ENCODE data around the gene SECISBP2.

SECISBP2 gene

GRCh38 chr9:89380437-89381307, 62.4 kb downstream of the SECISBP2 start:
- no peaks in the 10 kb centered on the region for H3K27me3 ChIP-seq (replicated peaks; ENCODE audit: control insufficient read depth, insufficient read depth, low read length, poor library complexity, severe bottlenecking)
- peaks cover 3% of the 10 kb centered on the region for H3K4me1 ChIP-seq (ENCODE audit: control insufficient read depth, insufficient read depth, low read length, poor library complexity, severe bottlenecking)
- no peak overlapping the region for H3K27ac ChIP-seq (ENCODE audit: insufficient read depth, low read length, poor library complexity, severe bottlenecking)
- no peak for DNase-seq
- no peaks in the 10 kb centered on the region for H3K9me3 ChIP-seq (ENCODE audit: control insufficient read depth, low read length)
- H3K4me3 ChIP-seq (ENCODE audit: insufficient read depth, low read depth, low read length, poor library complexity, severe bottlenecking) = no peak overlapping the region
- H3K36me3 ChIP-seq (ENCODE audit: control insufficient read depth, insufficient read depth, low read length) = peaks cover 80% of the 10 kb centered on the region

GRCh38 chr9:89381308-89381609, 63.0 kb downstream of the SECISBP2 start:
- no peak for DNase-seq
- Histone ChIP-seq H3K27me3 (replicated peaks; ENCODE audit: control insufficient read depth, insufficient read depth, low read length, poor library complexity, severe bottlenecking) (no peaks in the 10 kb centered on the region), H3K4me1 (ENCODE audit: control insufficient read depth, insufficient read depth, low read length, poor library complexity, severe bottlenecking) (no peaks in the 10 kb centered on the region), H3K27ac (ENCODE audit: insufficient read depth, low read length, poor library complexity, severe bottlenecking) (peak overlapping the region; percentile 12), H3K4me3 (ENCODE audit: insufficient read depth, low read depth, low read length, poor library complexity, severe bottlenecking) (no peak overlapping the region), H3K36me3 (ENCODE audit: control insufficient read depth, insufficient read depth, low read length) (peaks cover 85% of the 10 kb centered on the region), H3K9me3 (ENCODE audit: control insufficient read depth, low read length) (no peaks in the 10 kb centered on the region)

- H3K36me3 ChIP-seq (ENCODE audit: control insufficient read depth, insufficient read depth, low read length) = peaks cover 94% of the 10 kb centered on the region
- H3K27me3 ChIP-seq (replicated peaks; ENCODE audit: control insufficient read depth, insufficient read depth, low read length, poor library complexity, severe bottlenecking) = no peaks in the 10 kb centered on the region
- no peak overlapping the region for H3K4me3 ChIP-seq (ENCODE audit: insufficient read depth, low read depth, low read length, poor library complexity, severe bottlenecking)
- H3K9me3 ChIP-seq (ENCODE audit: control insufficient read depth, low read length) = no peaks in the 10 kb centered on the region
- peak overlapping the region; percentile 27 for H3K27ac ChIP-seq (ENCODE audit: insufficient read depth, low read length, poor library complexity, severe bottlenecking)
- no peaks in the 10 kb centered on the region for H3K4me1 ChIP-seq (ENCODE audit: control insufficient read depth, insufficient read depth, low read length, poor library complexity, severe bottlenecking)
- no peak for DNase-seq
Observed at GRCh38 chr9:89382026-89382986, 64.0 kb downstream of the SECISBP2 start.

- Histone ChIP-seq H3K4me1 (ENCODE audit: control insufficient read depth, insufficient read depth, low read length, poor library complexity, severe bottlenecking) (no peaks in the 10 kb centered on the region), H3K4me3 (ENCODE audit: insufficient read depth, low read depth, low read length, poor library complexity, severe bottlenecking) (no peak overlapping the region), H3K9me3 (ENCODE audit: control insufficient read depth, low read length) (no peaks in the 10 kb centered on the region), H3K36me3 (ENCODE audit: control insufficient read depth, insufficient read depth, low read length) (peaks cover 95% of the 10 kb centered on the region), H3K27me3 (replicated peaks; ENCODE audit: control insufficient read depth, insufficient read depth, low read length, poor library complexity, severe bottlenecking) (no peaks in the 10 kb centered on the region), H3K27ac (ENCODE audit: insufficient read depth, low read length, poor library complexity, severe bottlenecking) (no peak overlapping the region)
- DNase-seq = no peak
Observed at GRCh38 chr9:89383030-89383720, 64.9 kb downstream of the SECISBP2 start.

- Histone ChIP-seq H3K27me3 (replicated peaks; ENCODE audit: control insufficient read depth, insufficient read depth, low read length, poor library complexity, severe bottlenecking) (no peaks in the 10 kb centered on the region), H3K4me1 (ENCODE audit: control insufficient read depth, insufficient read depth, low read length, poor library complexity, severe bottlenecking) (no peaks in the 10 kb centered on the region), H3K36me3 (ENCODE audit: control insufficient read depth, insufficient read depth, low read length) (peaks cover 96% of the 10 kb centered on the region), H3K9me3 (ENCODE audit: control insufficient read depth, low read length) (no peaks in the 10 kb centered on the region), H3K4me3 (ENCODE audit: insufficient read depth, low read depth, low read length, poor library complexity, severe bottlenecking) (no peak overlapping the region), H3K27ac (ENCODE audit: insufficient read depth, low read length, poor library complexity, severe bottlenecking) (no peak overlapping the region)
- no peak for DNase-seq
Observed at GRCh38 chr9:89383721-89384300, 65.5 kb downstream of the SECISBP2 start.

GRCh38 chr9:89384783-89385182, 66.5 kb downstream of the SECISBP2 start:
- Histone ChIP-seq H3K36me3 (ENCODE audit: control insufficient read depth, insufficient read depth, low read length) (peaks cover 96% of the 10 kb centered on the region), H3K9me3 (ENCODE audit: control insufficient read depth, low read length) (no peaks in the 10 kb centered on the region), H3K27ac (ENCODE audit: insufficient read depth, low read length, poor library complexity, severe bottlenecking) (no peak overlapping the region), H3K27me3 (replicated peaks; ENCODE audit: control insufficient read depth, insufficient read depth, low read length, poor library complexity, severe bottlenecking) (no peaks in the 10 kb centered on the region), H3K4me3 (ENCODE audit: insufficient read depth, low read depth, low read length, poor library complexity, severe bottlenecking) (no peak overlapping the region), H3K4me1 (ENCODE audit: control insufficient read depth, insufficient read depth, low read length, poor library complexity, severe bottlenecking) (no peaks in the 10 kb centered on the region)
- no peak for DNase-seq

- Histone ChIP-seq H3K36me3 (ENCODE audit: control insufficient read depth, insufficient read depth, low read length) (peaks cover 97% of the 10 kb centered on the region), H3K27me3 (replicated peaks; ENCODE audit: control insufficient read depth, insufficient read depth, low read length, poor library complexity, severe bottlenecking) (no peaks in the 10 kb centered on the region), H3K27ac (ENCODE audit: insufficient read depth, low read length, poor library complexity, severe bottlenecking) (no peak overlapping the region), H3K4me3 (ENCODE audit: insufficient read depth, low read depth, low read length, poor library complexity, severe bottlenecking) (no peak overlapping the region), H3K9me3 (ENCODE audit: control insufficient read depth, low read length) (no peaks in the 10 kb centered on the region), H3K4me1 (ENCODE audit: control insufficient read depth, insufficient read depth, low read length, poor library complexity, severe bottlenecking) (no peaks in the 10 kb centered on the region)
- no peak for DNase-seq
Observed at GRCh38 chr9:89386206-89386605, 67.9 kb downstream of the SECISBP2 start.

- no peak for DNase-seq
- Histone ChIP-seq H3K27me3 (replicated peaks; ENCODE audit: control insufficient read depth, insufficient read depth, low read length, poor library complexity, severe bottlenecking) (no peaks in the 10 kb centered on the region), H3K4me1 (ENCODE audit: control insufficient read depth, insufficient read depth, low read length, poor library complexity, severe bottlenecking) (no peaks in the 10 kb centered on the region), H3K9me3 (ENCODE audit: control insufficient read depth, low read length) (no peaks in the 10 kb centered on the region), H3K27ac (ENCODE audit: insufficient read depth, low read length, poor library complexity, severe bottlenecking) (no peak overlapping the region), H3K36me3 (ENCODE audit: control insufficient read depth, insufficient read depth, low read length) (peaks cover 97% of the 10 kb centered on the region), H3K4me3 (ENCODE audit: insufficient read depth, low read depth, low read length, poor library complexity, severe bottlenecking) (no peak overlapping the region)
Observed at GRCh38 chr9:89386797-89387196, 68.5 kb downstream of the SECISBP2 start.

- Histone ChIP-seq H3K4me1 (ENCODE audit: control insufficient read depth, insufficient read depth, low read length, poor library complexity, severe bottlenecking) (no peaks in the 10 kb centered on the region), H3K4me3 (ENCODE audit: insufficient read depth, low read depth, low read length, poor library complexity, severe bottlenecking) (no peak overlapping the region), H3K36me3 (ENCODE audit: control insufficient read depth, insufficient read depth, low read length) (peaks cover 97% of the 10 kb centered on the region), H3K27me3 (replicated peaks; ENCODE audit: control insufficient read depth, insufficient read depth, low read length, poor library complexity, severe bottlenecking) (no peaks in the 10 kb centered on the region), H3K9me3 (ENCODE audit: control insufficient read depth, low read length) (no peaks in the 10 kb centered on the region), H3K27ac (ENCODE audit: insufficient read depth, low read length, poor library complexity, severe bottlenecking) (no peak overlapping the region)
- DNase-seq = no peak
Observed at GRCh38 chr9:89387197-89387849, 69.0 kb downstream of the SECISBP2 start.

All from effector memory CD4-positive, alpha-beta T cell (primary cell).